ENCODE measurements around the gene DNAH11.

The DNAH11 gene, protein sequence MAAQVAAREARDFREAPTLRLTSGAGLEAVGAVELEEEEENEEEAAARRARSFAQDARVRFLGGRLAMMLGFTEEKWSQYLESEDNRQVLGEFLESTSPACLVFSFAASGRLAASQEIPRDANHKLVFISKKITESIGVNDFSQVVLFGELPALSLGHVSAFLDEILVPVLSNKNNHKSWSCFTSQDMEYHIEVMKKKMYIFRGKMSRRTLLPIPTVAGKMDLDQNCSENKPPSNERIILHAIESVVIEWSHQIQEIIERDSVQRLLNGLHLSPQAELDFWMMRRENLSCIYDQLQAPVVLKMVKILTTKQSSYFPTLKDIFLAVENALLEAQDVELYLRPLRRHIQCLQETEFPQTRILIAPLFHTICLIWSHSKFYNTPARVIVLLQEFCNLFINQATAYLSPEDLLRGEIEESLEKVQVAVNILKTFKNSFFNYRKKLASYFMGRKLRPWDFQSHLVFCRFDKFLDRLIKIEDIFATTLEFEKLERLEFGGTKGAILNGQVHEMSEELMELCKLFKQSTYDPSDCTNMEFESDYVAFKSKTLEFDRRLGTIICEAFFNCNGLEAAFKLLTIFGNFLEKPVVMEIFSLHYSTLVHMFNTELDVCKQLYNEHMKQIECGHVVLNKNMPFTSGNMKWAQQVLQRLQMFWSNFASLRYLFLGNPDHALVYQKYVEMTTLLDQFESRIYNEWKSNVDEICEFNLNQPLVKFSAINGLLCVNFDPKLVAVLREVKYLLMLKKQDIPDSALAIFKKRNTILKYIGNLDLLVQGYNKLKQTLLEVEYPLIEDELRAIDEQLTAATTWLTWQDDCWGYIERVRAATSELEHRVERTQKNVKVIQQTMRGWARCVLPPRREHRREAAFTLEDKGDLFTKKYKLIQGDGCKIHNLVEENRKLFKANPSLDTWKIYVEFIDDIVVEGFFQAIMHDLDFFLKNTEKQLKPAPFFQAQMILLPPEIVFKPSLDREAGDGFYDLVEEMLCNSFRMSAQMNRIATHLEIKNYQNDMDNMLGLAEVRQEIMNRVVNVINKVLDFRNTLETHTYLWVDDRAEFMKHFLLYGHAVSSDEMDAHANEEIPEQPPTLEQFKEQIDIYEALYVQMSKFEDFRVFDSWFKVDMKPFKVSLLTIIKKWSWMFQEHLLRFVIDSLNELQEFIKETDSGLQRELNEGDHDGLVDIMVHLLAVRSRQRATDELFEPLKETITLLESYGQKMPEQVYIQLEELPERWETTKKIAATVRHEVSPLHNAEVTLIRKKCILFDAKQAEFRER (N-terminal part only)

DNA sequence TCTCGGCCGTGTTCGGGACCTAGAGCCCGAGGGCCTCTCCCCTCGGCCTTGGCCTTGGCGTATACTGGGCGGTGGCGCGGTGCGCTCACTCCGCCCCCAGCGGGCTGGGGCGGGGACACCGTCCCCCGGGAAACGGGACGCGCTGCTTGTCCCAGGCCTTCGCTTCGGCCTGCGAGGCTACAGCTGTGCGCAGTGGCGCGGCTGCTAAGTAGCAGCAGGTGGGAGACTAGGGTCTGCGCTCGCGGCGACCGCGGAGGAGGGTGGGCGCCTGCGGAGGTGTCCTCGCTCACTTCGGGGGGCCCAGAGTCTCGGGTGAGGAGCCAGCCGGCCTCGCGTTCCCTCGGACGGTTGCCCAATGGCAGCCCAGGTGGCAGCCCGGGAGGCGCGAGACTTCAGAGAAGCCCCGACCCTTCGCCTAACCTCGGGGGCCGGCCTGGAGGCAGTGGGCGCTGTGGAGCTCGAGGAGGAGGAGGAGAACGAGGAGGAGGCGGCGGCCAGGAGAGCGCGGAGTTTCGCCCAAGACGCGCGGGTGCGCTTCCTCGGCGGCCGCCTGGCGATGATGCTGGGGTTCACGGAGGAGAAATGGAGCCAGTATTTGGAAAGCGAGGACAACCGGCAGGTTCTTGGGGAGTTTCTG, at the start of gene DNAH11:
Gene DNAH11, plus strand, starts transcription at position 149 of the 637 bp plus-strand sequence. Its CDS starts 207 bp downstream, at position 356.
- TF ChIP-seq, protein P1, sequence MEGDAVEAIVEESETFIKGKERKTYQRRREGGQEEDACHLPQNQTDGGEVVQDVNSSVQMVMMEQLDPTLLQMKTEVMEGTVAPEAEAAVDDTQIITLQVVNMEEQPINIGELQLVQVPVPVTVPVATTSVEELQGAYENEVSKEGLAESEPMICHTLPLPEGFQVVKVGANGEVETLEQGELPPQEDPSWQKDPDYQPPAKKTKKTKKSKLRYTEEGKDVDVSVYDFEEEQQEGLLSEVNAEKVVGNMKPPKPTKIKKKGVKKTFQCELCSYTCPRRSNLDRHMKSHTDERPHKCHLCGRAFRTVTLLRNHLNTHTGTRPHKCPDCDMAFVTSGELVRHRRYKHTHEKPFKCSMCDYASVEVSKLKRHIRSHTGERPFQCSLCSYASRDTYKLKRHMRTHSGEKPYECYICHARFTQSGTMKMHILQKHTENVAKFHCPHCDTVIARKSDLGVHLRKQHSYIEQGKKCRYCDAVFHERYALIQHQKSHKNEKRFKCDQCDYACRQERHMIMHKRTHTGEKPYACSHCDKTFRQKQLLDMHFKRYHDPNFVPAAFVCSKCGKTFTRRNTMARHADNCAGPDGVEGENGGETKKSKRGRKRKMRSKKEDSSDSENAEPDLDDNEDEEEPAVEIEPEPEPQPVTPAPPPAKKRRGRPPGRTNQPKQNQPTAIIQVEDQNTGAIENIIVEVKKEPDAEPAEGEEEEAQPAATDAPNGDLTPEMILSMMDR (IDR thresholded peaks at IDR 0.05; ENCODE audit: low read depth, low read length), result no peak
- no peak for DNase-seq (ENCODE audit: extremely low read depth, low read depth)

DNA sequence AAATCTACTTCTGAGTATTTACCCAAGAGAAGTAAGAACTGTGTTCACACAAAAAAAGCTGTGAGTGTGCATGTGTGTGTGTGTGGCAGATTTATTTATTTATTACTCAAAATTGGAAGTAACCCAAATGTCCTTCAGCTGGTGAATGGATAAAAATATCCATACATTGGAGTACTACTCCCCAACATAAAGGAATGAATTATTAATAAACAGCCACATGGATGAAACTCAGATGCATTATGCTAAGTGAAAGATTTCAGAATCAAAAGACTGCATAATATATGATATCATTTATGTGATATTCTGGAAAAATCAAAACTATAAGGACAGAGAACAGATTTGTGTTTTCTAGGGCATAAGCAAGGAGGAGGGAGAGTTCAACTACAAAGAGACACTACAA, 47.1 kb upstream of the DNAH11 start:
- TF ChIP-seq, protein P1 (IDR thresholded peaks at IDR 0.05; ENCODE audit: low read depth, low read length), result no peak
- no peak for DNase-seq (ENCODE audit: extremely low read depth, low read depth)

DNA sequence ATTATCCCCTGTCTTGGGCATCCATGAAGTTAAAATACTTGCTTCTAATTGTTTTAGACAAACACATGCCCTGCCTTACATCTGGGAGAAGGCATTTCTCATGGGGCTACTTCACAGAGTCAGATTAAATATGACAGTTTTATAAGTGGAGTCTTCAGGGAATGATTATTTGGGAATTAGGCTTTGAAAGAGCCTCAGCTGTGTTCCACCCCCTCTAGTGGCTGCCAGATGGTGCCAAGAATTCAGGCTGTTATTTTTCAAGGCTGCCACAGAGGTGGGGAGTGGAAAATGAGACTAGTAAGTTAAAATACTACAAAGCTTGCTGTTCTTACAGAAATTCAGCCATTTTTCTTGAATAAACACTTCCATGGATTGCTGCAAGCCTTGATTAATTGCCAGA, 45.8 kb upstream of the DNAH11 start:
- no peak for DNase-seq (ENCODE audit: extremely low read depth, low read depth)
- TF ChIP-seq, protein P1 (IDR thresholded peaks at IDR 0.05; ENCODE audit: low read depth, low read length), result peak; percentile 28

DNA sequence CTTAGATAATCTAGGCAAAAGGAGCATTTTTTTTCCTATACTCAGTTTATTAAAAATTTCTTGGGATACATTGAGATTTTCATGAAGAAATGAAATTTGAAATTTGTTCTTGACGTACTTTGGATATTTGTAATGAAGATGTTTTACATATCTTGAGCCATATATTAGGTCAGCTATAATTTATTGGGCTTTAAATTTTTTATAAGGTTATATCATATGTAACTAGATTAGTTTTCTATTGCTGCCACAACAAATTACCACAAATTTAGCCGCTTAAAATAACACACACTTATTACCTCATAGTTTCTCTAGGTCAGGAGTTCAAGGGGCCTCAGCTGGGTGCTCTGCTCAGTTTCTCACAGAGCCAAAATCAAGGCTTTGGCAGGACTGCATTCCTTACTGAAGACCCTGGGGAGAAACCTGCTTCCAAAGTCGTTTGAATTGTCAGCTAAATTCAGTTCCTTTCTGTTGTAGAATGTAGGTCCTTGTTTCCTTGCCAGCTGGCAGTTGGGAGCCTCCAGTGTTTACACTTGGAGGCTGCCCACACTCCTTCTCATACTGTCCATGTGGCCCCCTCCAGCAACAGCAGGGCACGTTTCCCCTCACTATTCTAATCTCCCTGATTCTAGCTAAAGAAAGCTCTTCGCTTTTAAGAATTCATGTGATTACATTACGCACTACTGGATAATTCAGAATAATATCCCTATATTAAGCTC, 42.6 kb upstream of the DNAH11 start:
- DNase-seq (ENCODE audit: extremely low read depth, low read depth), result no peak
- TF ChIP-seq, protein P1 (IDR thresholded peaks at IDR 0.05; ENCODE audit: low read depth, low read length), result no peak

DNA sequence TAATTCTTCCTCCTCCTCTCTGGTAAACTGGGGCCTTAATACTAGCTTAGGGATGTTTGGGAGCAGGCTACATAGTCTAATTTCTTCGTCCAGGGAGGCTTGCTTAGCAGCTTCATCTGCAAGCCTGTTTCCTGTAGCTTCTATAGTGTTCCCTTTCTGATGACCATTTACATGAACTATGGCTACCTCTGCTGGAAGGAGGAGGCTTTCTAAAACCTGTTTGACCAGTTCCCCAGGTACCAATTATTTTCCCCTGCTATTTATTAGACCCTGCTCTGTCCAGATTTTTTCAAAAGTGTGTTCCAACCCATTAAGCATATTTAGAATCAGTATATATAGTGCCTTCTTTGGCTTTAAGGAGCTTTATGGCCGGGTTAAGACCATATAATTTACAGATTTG, 38.8 kb upstream of the DNAH11 start:
- TF ChIP-seq, protein P1 (IDR thresholded peaks at IDR 0.05; ENCODE audit: low read depth, low read length), result no peak
- DNase-seq (ENCODE audit: extremely low read depth, low read depth), result no peak

DNA sequence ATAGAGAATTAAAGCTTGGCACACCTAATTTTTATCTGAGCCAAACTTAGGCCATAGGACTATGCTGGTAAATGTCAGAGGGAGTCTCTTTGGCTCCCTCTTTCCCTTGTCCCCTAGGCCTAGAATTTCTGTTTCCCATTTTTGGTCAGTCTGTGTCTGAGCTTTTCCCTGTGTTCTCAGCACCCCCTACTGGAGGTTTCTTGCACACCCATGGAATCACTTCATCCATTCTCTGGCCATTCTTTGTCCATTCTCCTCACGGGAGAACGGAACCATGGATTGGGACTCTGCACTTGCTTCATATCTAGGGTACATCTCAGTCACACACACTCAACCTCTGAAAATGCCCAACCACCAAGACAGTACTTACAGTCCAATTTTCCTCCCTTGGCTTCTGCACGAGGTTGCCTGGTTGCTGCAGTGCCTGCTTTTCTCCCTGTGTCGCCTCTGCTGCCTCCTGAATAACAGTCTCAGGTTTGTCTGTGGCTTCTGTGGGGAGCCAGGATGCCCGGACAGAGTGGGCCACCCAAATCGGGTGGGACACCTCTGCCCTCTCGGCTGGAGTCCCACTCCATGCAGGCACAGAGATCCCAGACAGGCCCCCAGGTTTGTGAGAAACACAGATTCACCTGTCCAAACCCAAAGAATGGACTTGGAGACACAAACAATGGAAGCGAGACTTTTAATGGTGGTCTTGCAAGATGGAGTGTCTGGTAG, 35.1 kb upstream of the DNAH11 start:
- no peak for DNase-seq (ENCODE audit: extremely low read depth, low read depth)
- TF ChIP-seq, protein P1 (IDR thresholded peaks at IDR 0.05; ENCODE audit: low read depth, low read length), result peak; percentile 72
